Measurements from ENCODE around the gene APBA2.

Gene APBA2

GRCh38 chr15:29106551-29107290, 220.9 kb downstream of the APBA2 start:
- no peak overlapping the region for H3K4me3 ChIP-seq (ENCODE audit: low read depth, low read length)
- DNase-seq (ENCODE audit: low read depth) = no peak
- TF ChIP-seq, protein P1, sequence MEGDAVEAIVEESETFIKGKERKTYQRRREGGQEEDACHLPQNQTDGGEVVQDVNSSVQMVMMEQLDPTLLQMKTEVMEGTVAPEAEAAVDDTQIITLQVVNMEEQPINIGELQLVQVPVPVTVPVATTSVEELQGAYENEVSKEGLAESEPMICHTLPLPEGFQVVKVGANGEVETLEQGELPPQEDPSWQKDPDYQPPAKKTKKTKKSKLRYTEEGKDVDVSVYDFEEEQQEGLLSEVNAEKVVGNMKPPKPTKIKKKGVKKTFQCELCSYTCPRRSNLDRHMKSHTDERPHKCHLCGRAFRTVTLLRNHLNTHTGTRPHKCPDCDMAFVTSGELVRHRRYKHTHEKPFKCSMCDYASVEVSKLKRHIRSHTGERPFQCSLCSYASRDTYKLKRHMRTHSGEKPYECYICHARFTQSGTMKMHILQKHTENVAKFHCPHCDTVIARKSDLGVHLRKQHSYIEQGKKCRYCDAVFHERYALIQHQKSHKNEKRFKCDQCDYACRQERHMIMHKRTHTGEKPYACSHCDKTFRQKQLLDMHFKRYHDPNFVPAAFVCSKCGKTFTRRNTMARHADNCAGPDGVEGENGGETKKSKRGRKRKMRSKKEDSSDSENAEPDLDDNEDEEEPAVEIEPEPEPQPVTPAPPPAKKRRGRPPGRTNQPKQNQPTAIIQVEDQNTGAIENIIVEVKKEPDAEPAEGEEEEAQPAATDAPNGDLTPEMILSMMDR (IDR thresholded peaks at IDR 0.05; ENCODE audit: low read depth, low read length, missing control alignments) = no peak

GRCh38 chr15:29107291-29107890, 221.6 kb downstream of the APBA2 start:
- no peak overlapping the region for H3K4me3 ChIP-seq (ENCODE audit: low read depth, low read length)
- no peak for DNase-seq (ENCODE audit: low read depth)
- TF ChIP-seq, protein P1 (IDR thresholded peaks at IDR 0.05; ENCODE audit: low read depth, low read length, missing control alignments) = no peak

GRCh38 chr15:29107971-29108645, 222.3 kb downstream of the APBA2 start:
- no peak overlapping the region for H3K4me3 ChIP-seq (ENCODE audit: low read depth, low read length)
- DNase-seq (ENCODE audit: low read depth) = no peak
- TF ChIP-seq, protein P1 (IDR thresholded peaks at IDR 0.05; ENCODE audit: low read depth, low read length, missing control alignments) = no peak

GRCh38 chr15:29109762-29110161, 224.0 kb downstream of the APBA2 start:
- no peak overlapping the region for H3K4me3 ChIP-seq (ENCODE audit: low read depth, low read length)
- TF ChIP-seq, protein P1 (IDR thresholded peaks at IDR 0.05; ENCODE audit: low read depth, low read length, missing control alignments) = no peak
- DNase-seq (ENCODE audit: low read depth) = no peak

- no peak for DNase-seq (ENCODE audit: low read depth)
- TF ChIP-seq, protein P1 (IDR thresholded peaks at IDR 0.05; ENCODE audit: low read depth, low read length, missing control alignments) = no peak
- H3K4me3 ChIP-seq (ENCODE audit: low read depth, low read length) = no peak overlapping the region
These were observed 224.4 kb downstream of the APBA2 start for GRCh38 chr15:29110176-29110575.

- no peak for DNase-seq (ENCODE audit: low read depth)
- no peak overlapping the region for H3K4me3 ChIP-seq (ENCODE audit: low read depth, low read length)
- TF ChIP-seq, protein P1 (IDR thresholded peaks at IDR 0.05; ENCODE audit: low read depth, low read length, missing control alignments) = no peak
These were observed 225.0 kb downstream of the APBA2 start for GRCh38 chr15:29110733-29111132.
